Erythroblast (primary cell): ENCODE results near the gene ADAM12.

ENCODE experiments used
- GATA1 ChIP-seq: IDR thresholded peaks from 2 replicates; pipeline ENCODE4 v1.6.1; 2011; ENCODE audit warnings: low read depth, mild to moderate bottlenecking, control low read depth, low read length, moderate library complexity
- POLR2A ChIP-seq: IDR thresholded peaks from 2 replicates; pipeline ENCODE4 v1.6.1; 2011; ENCODE audit warnings: mild to moderate bottlenecking, low read length

DNA sequence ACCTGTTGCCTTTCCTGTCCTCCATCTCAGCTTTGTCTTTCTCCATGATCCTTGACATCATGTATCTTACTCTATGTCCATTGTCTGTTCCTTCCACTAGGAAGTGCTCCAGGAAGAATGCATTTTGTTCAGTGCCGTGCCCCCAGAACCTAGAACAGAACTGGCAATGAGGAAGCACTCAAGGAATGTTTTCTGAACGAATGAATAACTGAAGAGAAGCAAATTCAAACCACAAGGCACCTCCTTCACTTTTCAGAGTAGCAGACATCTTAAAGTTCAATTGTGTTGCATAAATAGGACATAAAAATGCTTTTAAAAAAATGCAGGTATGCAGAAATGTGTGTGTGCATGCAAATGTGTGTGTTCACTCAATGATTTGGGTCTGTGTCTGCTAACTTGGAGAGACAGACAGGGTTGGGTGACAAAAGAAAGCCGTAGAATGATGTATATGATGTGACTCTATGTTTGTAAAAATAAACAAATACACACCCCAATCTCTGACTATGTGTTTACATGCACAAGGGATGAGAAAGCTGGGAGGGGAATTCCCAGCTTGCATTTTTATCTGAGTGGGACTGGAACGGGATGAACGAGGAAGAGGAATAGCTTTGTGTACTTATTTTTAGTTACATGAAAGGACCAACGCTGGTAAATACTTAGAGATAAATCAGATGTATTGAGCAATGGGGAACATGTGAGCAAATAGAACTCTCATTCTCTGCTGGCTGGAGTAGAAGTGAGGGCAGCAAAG is 254.2 kb downstream of the ADAM12 start:
- TF ChIP-seq POLR2A (no peak), GATA1 (no peak)
